CD4-positive, alpha-beta T cell treated with Interleukin-4 for 4 hours (primary cell): ENCODE results near the gene RGS5.
"Not testable (repeated sequence)": the region's sequence is repeated elsewhere in the genome, so short reads cannot be mapped to it uniquely, and the experiment has no call there.

Experiments used
- DNase-seq: peaks from one replicate; pipeline ENCODE4 v3.0.0-alpha.2; 2020

RGS5 gene

GRCh38 chr1:163202833-163203451, at the start of gene RGS5:
TSS of gene RGS5 (minus strand) at chr1:163202916. CDS start at chr1:163202835, 81 bp downstream.
- DNase-seq, result no peak

- DNase-seq, result no peak
These were observed 47.8 kb upstream of the RGS5 start for GRCh38 chr1:163250382-163250974.

GRCh38 chr1:163248064-163248463, 45.3 kb upstream of the RGS5 start:
- DNase-seq, result no peak

GRCh38 chr1:163244648-163245047, 41.9 kb upstream of the RGS5 start:
- DNase-seq, result not testable (repeated sequence)

- DNase-seq, result no peak
These were observed 39.0 kb upstream of the RGS5 start for GRCh38 chr1:163241746-163242145.

GRCh38 chr1:163240705-163241104, 38.0 kb upstream of the RGS5 start:
- DNase-seq, result no peak

GRCh38 chr1:163233643-163234042, 30.9 kb upstream of the RGS5 start:
- not testable (repeated sequence) for DNase-seq

GRCh38 chr1:163231385-163231784, 28.7 kb upstream of the RGS5 start:
- no peak for DNase-seq

- no peak for DNase-seq
These were observed 28.1 kb upstream of the RGS5 start for GRCh38 chr1:163230827-163231226.

GRCh38 chr1:163228271-163228670, 25.6 kb upstream of the RGS5 start:
- DNase-seq, result not testable (repeated sequence)

GRCh38 chr1:163227126-163227525, 24.4 kb upstream of the RGS5 start:
- no peak for DNase-seq

- no peak for DNase-seq
These were observed 10.9 kb upstream of the RGS5 start for GRCh38 chr1:163213626-163214025.

- no peak for DNase-seq
These were observed 9.0 kb upstream of the RGS5 start for GRCh38 chr1:163211667-163212066.

- no peak for DNase-seq
These were observed 2.8 kb upstream of the RGS5 start for GRCh38 chr1:163205513-163205912.

GRCh38 chr1:163203561-163203960, 845 bp upstream of the RGS5 start:
- DNase-seq, result no peak

- no peak for DNase-seq
These were observed 810 bp downstream of the RGS5 start for GRCh38 chr1:163201906-163202305.

GRCh38 chr1:163197022-163197421, 5.7 kb downstream of the RGS5 start:
- DNase-seq, result no peak

GRCh38 chr1:163196449-163196787, 6.3 kb downstream of the RGS5 start:
- DNase-seq, result no peak

GRCh38 chr1:163195728-163196448, 6.8 kb downstream of the RGS5 start:
- DNase-seq, result no peak

- no peak for DNase-seq
These were observed 11.4 kb downstream of the RGS5 start for GRCh38 chr1:163191301-163191700.

- DNase-seq, result no peak
These were observed 13.8 kb downstream of the RGS5 start for GRCh38 chr1:163188947-163189346.

- DNase-seq, result no peak
These were observed 14.9 kb downstream of the RGS5 start for GRCh38 chr1:163187849-163188248.

- no peak for DNase-seq
These were observed 15.9 kb downstream of the RGS5 start for GRCh38 chr1:163186862-163187261.

GRCh38 chr1:163182330-163182949, 20.3 kb downstream of the RGS5 start:
- DNase-seq, result no peak
